IPS DF 6.9 (cell line): ENCODE measurements around the gene NOX4.
A peak's percentile ranks its signal among the peaks of the same experiment; 100 is the strongest.

Experiments used
- DNase-seq: peaks from one replicate; pipeline ENCODE4 v3.0.0-alpha.2; 2013; ENCODE audit warnings: low read depth, low spot score
- H3K27ac ChIP-seq: one replicate; pipeline ENCODE4 v1.5.1; 2013; ENCODE audit warnings: low read length, control low read depth
- H3K27me3 ChIP-seq: 2 replicates; pipeline ENCODE4 v1.6.1; 2013; ENCODE audit warnings: mild to moderate bottlenecking, low read length; ENCODE audit not compliant: control insufficient read depth, insufficient read depth
- H3K36me3 ChIP-seq: 2 replicates; pipeline ENCODE4 v1.6.1; 2013; ENCODE audit warnings: low read length; ENCODE audit not compliant: control insufficient read depth, insufficient read depth
- H3K4me1 ChIP-seq: 2 replicates; pipeline ENCODE4 v1.6.1; 2013; ENCODE audit warnings: low read length; ENCODE audit not compliant: control insufficient read depth, insufficient read depth
- H3K4me3 ChIP-seq: 2 replicates; pipeline ENCODE4 v1.5.1; 2013; ENCODE audit warnings: mild to moderate bottlenecking, low read length
- H3K9me3 ChIP-seq: 2 replicates; pipeline ENCODE4 v1.6.1; 2013; ENCODE audit warnings: low read length, inconsistent platforms; ENCODE audit not compliant: control insufficient read depth, insufficient read depth
- WGBS: extraction: QIAGEN DNeasy Blood & Tissue Kit; methylation state at CpG from one replicate; pipeline ENCODE4 v1.1.7; 2013; ENCODE audit warnings: mixed read lengths, missing lambda C conversion rate; ENCODE audit not compliant: insufficient read length, insufficient coverage; 5-methylcytosine and 5-hydroxymethylcytosine counted together

The NOX4 gene

GRCh38 chr11:89490981-89491690 lies at the start of gene NOX4:
Gene NOX4, minus strand, starts transcription at chr11:89491375. Its CDS starts 129 bp downstream, at chr11:89491246.
- no peaks in the 10 kb centered on the region for H3K9me3 ChIP-seq
- peak within 1 kb of the TSS; percentile 56; the same call in 1 of the 2 replicates for H3K4me3 ChIP-seq
- no CpG with 5 or more reads among the region's 51 CpGs for WGBS
- H3K4me1 ChIP-seq = peaks cover 3% of the 10 kb centered on the region; the same call in 1 of the 2 replicates
- no peaks in the 10 kb centered on the region for H3K27me3 ChIP-seq
- no peak for DNase-seq
- H3K36me3 ChIP-seq = no peaks in the 10 kb centered on the region
- H3K27ac ChIP-seq = no peak within 1 kb of the TSS

GRCh38 chr11:89540826-89541225 lies 49.7 kb upstream of the NOX4 start:
- Histone ChIP-seq H3K4me3 (no peak overlapping the region), H3K27me3 (no peaks in the 10 kb centered on the region), H3K4me1 (no peaks in the 10 kb centered on the region), H3K9me3 (no peaks in the 10 kb centered on the region), H3K27ac (no peak overlapping the region), H3K36me3 (no peaks in the 10 kb centered on the region)
- WGBS = no CpG with 5 or more reads among the region's 1 CpG
- DNase-seq = no peak

GRCh38 chr11:89537936-89538335 lies 46.8 kb upstream of the NOX4 start:
- Histone ChIP-seq H3K27me3 (no peaks in the 10 kb centered on the region), H3K36me3 (no peaks in the 10 kb centered on the region), H3K9me3 (no peaks in the 10 kb centered on the region), H3K4me1 (no peaks in the 10 kb centered on the region), H3K4me3 (no peak overlapping the region), H3K27ac (no peak overlapping the region)
- no CpG with 5 or more reads among the region's 1 CpG for WGBS
- no peak for DNase-seq

GRCh38 chr11:89536926-89537325 lies 45.8 kb upstream of the NOX4 start:
- no peak for DNase-seq
- Histone ChIP-seq H3K9me3 (no peaks in the 10 kb centered on the region), H3K36me3 (no peaks in the 10 kb centered on the region), H3K4me3 (no peak overlapping the region), H3K4me1 (no peaks in the 10 kb centered on the region), H3K27me3 (no peaks in the 10 kb centered on the region), H3K27ac (no peak overlapping the region)
- no CpG with 5 or more reads among the region's 1 CpG for WGBS

- Histone ChIP-seq H3K27me3 (no peaks in the 10 kb centered on the region), H3K9me3 (no peaks in the 10 kb centered on the region), H3K4me1 (no peaks in the 10 kb centered on the region), H3K27ac (no peak overlapping the region), H3K36me3 (no peaks in the 10 kb centered on the region), H3K4me3 (no peak overlapping the region)
- no peak for DNase-seq
- WGBS = no CpG with 5 or more reads among the region's 4 CpGs
These were observed 44.0 kb upstream of the NOX4 start for GRCh38 chr11:89535221-89535620.

- no CpG with 5 or more reads among the region's 2 CpGs for WGBS
These were observed 38.6 kb upstream of the NOX4 start for GRCh38 chr11:89529626-89530380.

GRCh38 chr11:89521792-89522191 lies 30.6 kb upstream of the NOX4 start:
- Histone ChIP-seq H3K36me3 (no peaks in the 10 kb centered on the region), H3K4me3 (no peak overlapping the region), H3K9me3 (no peaks in the 10 kb centered on the region), H3K4me1 (no peaks in the 10 kb centered on the region), H3K27ac (no peak overlapping the region), H3K27me3 (no peaks in the 10 kb centered on the region)
- no peak for DNase-seq
- no CpG with 5 or more reads among the region's 1 CpG for WGBS

More at GRCh38 chr11:89529626-89530380, 38.6 kb upstream of the NOX4 start:
- no peak for DNase-seq
- Histone ChIP-seq H3K9me3 (no peaks in the 10 kb centered on the region), H3K4me1 (no peaks in the 10 kb centered on the region), H3K27me3 (no peaks in the 10 kb centered on the region), H3K4me3 (no peak overlapping the region), H3K36me3 (no peaks in the 10 kb centered on the region), H3K27ac (no peak overlapping the region)

GRCh38 chr11:89521294-89521693 lies 30.1 kb upstream of the NOX4 start:
- Histone ChIP-seq H3K27me3 (no peaks in the 10 kb centered on the region), H3K27ac (no peak overlapping the region), H3K9me3 (no peaks in the 10 kb centered on the region), H3K4me3 (no peak overlapping the region), H3K4me1 (no peaks in the 10 kb centered on the region), H3K36me3 (no peaks in the 10 kb centered on the region)
- DNase-seq = no peak
- no CpG with 5 or more reads among the region's 2 CpGs for WGBS

GRCh38 chr11:89516496-89516895 lies 25.3 kb upstream of the NOX4 start:
- H3K27ac ChIP-seq = no peak overlapping the region
- no peaks in the 10 kb centered on the region for H3K36me3 ChIP-seq
- no peaks in the 10 kb centered on the region for H3K4me1 ChIP-seq
- H3K27me3 ChIP-seq = no peaks in the 10 kb centered on the region
- no peak overlapping the region for H3K4me3 ChIP-seq
- no CpG with 5 or more reads among the region's 2 CpGs for WGBS
- DNase-seq = no peak
- H3K9me3 ChIP-seq = no peaks in the 10 kb centered on the region

- no peaks in the 10 kb centered on the region for H3K9me3 ChIP-seq
- no peak overlapping the region for H3K27ac ChIP-seq
- no peak for DNase-seq
- WGBS = no CpG with 5 or more reads among the region's 5 CpGs
- H3K4me1 ChIP-seq = no peaks in the 10 kb centered on the region
- no peak overlapping the region for H3K4me3 ChIP-seq
- no peaks in the 10 kb centered on the region for H3K27me3 ChIP-seq
- H3K36me3 ChIP-seq = no peaks in the 10 kb centered on the region
These were observed 17.4 kb upstream of the NOX4 start for GRCh38 chr11:89508544-89508943.
